ENCODE measurements around the gene ZNF462.
"Not testable (repeated sequence)": the region's sequence is repeated elsewhere in the genome, so short reads cannot be mapped to it uniquely, and the experiment has no call there.

Gene ZNF462

DNA sequence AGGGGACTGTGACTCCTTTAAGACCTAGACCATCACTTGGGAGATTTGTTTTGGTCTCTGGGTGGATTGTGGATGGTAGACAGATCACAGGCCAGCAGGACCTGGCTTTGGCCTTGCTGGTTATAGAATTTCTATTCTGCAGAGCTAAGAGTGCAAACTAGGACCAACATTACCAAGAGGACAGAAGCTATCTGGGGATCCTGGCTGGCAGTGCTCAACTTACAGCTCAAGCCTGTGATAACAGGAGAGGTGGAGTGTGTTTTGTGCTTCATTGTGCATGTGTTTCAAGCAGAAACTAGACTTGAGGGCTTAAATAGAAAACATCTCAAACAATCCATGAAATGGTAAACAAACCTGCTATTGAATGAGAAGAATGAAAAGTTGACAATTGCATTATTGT is 106.7 kb downstream of the ZNF462 start:
- Histone ChIP-seq H3K36me3 (ENCODE audit: control insufficient read depth, low read depth, low read length) (peaks cover 46% of the 10 kb centered on the region), H3K9ac (ENCODE audit: low read length) (no peak overlapping the region), H3K27ac (ENCODE audit: low read length) (no peak overlapping the region), H3K4me1 (ENCODE audit: control insufficient read depth, low read depth, low read length) (peaks cover 41% of the 10 kb centered on the region), H3K4me3 (ENCODE audit: low read length) (peak overlapping the region; percentile 10), H3K27me3 (ENCODE audit: control insufficient read depth, insufficient read depth, low read length) (no peaks in the 10 kb centered on the region), H3K9me3 (ENCODE audit: control insufficient read depth, low read depth, low read length) (no peaks in the 10 kb centered on the region)

- Histone ChIP-seq H3K4me3 (ENCODE audit: low read length) (peak overlapping the region; percentile 33), H3K27ac (ENCODE audit: low read length) (peak overlapping the region; percentile 79), H3K36me3 (ENCODE audit: control insufficient read depth, low read depth, low read length) (peaks cover 47% of the 10 kb centered on the region), H3K9me3 (ENCODE audit: control insufficient read depth, low read depth, low read length) (no peaks in the 10 kb centered on the region), H3K27me3 (ENCODE audit: control insufficient read depth, insufficient read depth, low read length) (no peaks in the 10 kb centered on the region), H3K9ac (ENCODE audit: low read length) (peak overlapping the region; percentile 45), H3K4me1 (ENCODE audit: control insufficient read depth, low read depth, low read length) (peaks cover 41% of the 10 kb centered on the region)
Measured at GRCh38 chr9:106970219-106970975, 107.4 kb downstream of the ZNF462 start.

- peaks cover 41% of the 10 kb centered on the region for H3K4me1 ChIP-seq (ENCODE audit: control insufficient read depth, low read depth, low read length)
- H3K4me3 ChIP-seq (ENCODE audit: low read length): no peak overlapping the region
- H3K9ac ChIP-seq (ENCODE audit: low read length): peak overlapping the region; percentile 45
- H3K27me3 ChIP-seq (ENCODE audit: control insufficient read depth, insufficient read depth, low read length): no peaks in the 10 kb centered on the region
- peaks cover 53% of the 10 kb centered on the region for H3K36me3 ChIP-seq (ENCODE audit: control insufficient read depth, low read depth, low read length)
- H3K27ac ChIP-seq (ENCODE audit: low read length): peak overlapping the region; percentile 79
- no peaks in the 10 kb centered on the region for H3K9me3 ChIP-seq (ENCODE audit: control insufficient read depth, low read depth, low read length)
Measured at GRCh38 chr9:106970976-106971457, 108.1 kb downstream of the ZNF462 start.

DNA sequence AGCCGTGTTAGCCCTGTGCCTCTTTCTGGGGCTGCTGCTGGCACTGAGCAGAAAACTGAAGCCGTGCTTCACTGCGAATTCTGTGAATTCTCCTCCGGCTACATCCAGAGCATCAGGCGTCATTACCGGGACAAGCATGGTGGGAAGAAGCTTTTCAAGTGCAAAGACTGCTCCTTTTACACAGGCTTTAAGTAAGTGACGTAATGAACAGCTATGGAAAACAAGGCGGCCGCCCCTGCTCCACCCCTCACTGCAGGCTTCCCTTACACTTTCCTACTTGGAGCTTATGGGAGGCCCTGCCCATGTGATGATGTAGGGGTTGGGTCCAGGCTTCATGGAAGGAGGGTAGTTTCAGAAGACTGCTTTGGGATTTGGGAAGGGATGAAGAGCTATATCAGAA is 109.1 kb downstream of the ZNF462 start:
- Histone ChIP-seq H3K4me1 (ENCODE audit: control insufficient read depth, low read depth, low read length) (peaks cover 35% of the 10 kb centered on the region), H3K27me3 (ENCODE audit: control insufficient read depth, insufficient read depth, low read length) (no peaks in the 10 kb centered on the region), H3K27ac (ENCODE audit: low read length) (no peak overlapping the region), H3K4me3 (ENCODE audit: low read length) (no peak overlapping the region), H3K9ac (ENCODE audit: low read length) (no peak overlapping the region), H3K36me3 (ENCODE audit: control insufficient read depth, low read depth, low read length) (peaks cover 64% of the 10 kb centered on the region), H3K9me3 (ENCODE audit: control insufficient read depth, low read depth, low read length) (no peaks in the 10 kb centered on the region)

DNA sequence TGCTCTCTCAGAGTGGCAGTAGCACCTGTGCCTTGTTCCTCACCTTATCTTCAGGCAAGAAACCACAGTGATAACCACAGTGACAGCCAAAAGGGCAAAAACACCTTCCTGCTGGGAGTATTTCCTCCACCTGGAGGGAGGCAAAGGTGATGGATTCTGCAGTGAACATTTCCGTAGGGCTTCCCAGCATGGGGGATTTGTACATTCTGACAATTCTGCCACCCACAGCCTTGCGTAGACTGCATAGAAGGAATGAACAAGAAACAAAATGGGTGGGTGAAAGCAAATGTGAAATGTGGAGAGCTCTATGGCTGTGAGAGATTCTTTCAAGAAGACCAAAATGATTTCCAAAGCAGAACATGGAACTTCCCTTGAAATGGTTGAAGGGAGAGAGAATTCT is 111.4 kb downstream of the ZNF462 start:
- Histone ChIP-seq H3K4me3 (ENCODE audit: low read length) (no peak overlapping the region), H3K9ac (ENCODE audit: low read length) (no peak overlapping the region), H3K27ac (ENCODE audit: low read length) (no peak overlapping the region), H3K9me3 (ENCODE audit: control insufficient read depth, low read depth, low read length) (no peaks in the 10 kb centered on the region), H3K4me1 (ENCODE audit: control insufficient read depth, low read depth, low read length) (peaks cover 26% of the 10 kb centered on the region), H3K27me3 (ENCODE audit: control insufficient read depth, insufficient read depth, low read length) (no peaks in the 10 kb centered on the region), H3K36me3 (ENCODE audit: control insufficient read depth, low read depth, low read length) (peaks cover 77% of the 10 kb centered on the region)

GRCh38 chr9:106976772-106977171 is 113.8 kb downstream of the ZNF462 start:
- H3K4me3 ChIP-seq (ENCODE audit: low read length): no peak overlapping the region
- H3K4me1 ChIP-seq (ENCODE audit: control insufficient read depth, low read depth, low read length): peaks cover 1% of the 10 kb centered on the region
- peaks cover 85% of the 10 kb centered on the region for H3K36me3 ChIP-seq (ENCODE audit: control insufficient read depth, low read depth, low read length)
- H3K9me3 ChIP-seq (ENCODE audit: control insufficient read depth, low read depth, low read length): no peaks in the 10 kb centered on the region
- H3K9ac ChIP-seq (ENCODE audit: low read length): no peak overlapping the region
- H3K27ac ChIP-seq (ENCODE audit: low read length): no peak overlapping the region
- no peaks in the 10 kb centered on the region for H3K27me3 ChIP-seq (ENCODE audit: control insufficient read depth, insufficient read depth, low read length)

- Histone ChIP-seq H3K9ac (ENCODE audit: low read length) (no peak overlapping the region), H3K27ac (ENCODE audit: low read length) (no peak overlapping the region), H3K27me3 (ENCODE audit: control insufficient read depth, insufficient read depth, low read length) (no peaks in the 10 kb centered on the region), H3K4me3 (ENCODE audit: low read length) (no peak overlapping the region), H3K36me3 (ENCODE audit: control insufficient read depth, low read depth, low read length) (peaks cover 83% of the 10 kb centered on the region), H3K9me3 (ENCODE audit: control insufficient read depth, low read depth, low read length) (no peaks in the 10 kb centered on the region), H3K4me1 (ENCODE audit: control insufficient read depth, low read depth, low read length) (no peaks in the 10 kb centered on the region)
Measured at GRCh38 chr9:106980551-106981101, 117.7 kb downstream of the ZNF462 start.

DNA sequence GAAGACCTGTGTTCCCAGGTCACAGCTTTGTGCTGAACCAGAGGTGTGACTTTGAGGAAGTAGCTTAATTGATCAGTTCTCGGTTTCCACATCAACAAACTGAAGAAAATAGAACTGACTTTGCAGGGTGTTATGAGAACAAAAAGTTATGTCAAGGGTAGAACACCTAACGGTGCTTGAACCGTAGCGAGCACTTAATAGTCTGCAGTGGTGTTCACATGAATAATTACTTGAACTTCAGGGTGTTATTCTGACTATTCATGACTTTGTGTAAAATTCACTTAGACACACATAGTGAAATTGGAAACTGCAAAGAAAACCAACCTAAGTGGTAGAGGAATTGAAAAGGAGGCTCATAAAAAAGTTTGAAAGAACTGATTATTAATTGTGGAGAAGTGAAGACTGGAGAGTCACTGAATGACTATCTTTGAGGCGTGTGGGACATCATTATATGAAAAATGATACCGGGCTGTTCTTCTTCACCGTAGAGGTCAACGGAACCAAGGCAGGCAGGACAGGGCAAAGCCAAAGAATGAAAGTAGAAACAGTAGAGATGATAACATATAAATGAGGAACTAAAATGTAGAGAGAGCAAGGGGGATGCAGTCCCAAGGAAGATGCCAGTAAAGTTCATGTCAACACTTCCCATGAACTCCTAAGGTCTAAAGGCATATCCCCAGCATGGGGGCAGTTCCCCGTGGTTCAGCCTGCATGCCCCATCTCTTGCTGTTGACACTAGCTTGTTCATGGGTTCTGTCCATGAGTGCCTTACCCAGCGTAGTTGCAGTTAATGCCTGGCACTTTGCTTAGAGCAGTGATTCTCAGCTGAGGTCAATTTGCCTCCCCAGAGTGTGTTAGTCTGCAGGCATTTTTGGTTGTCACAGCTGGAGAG is 118.7 kb downstream of the ZNF462 start:
- no peaks in the 10 kb centered on the region for H3K4me1 ChIP-seq (ENCODE audit: control insufficient read depth, low read depth, low read length)
- H3K9me3 ChIP-seq (ENCODE audit: control insufficient read depth, low read depth, low read length): no peaks in the 10 kb centered on the region
- no peak overlapping the region for H3K4me3 ChIP-seq (ENCODE audit: low read length)
- H3K27me3 ChIP-seq (ENCODE audit: control insufficient read depth, insufficient read depth, low read length): no peaks in the 10 kb centered on the region
- H3K27ac ChIP-seq (ENCODE audit: low read length): no peak overlapping the region
- peaks cover 83% of the 10 kb centered on the region for H3K36me3 ChIP-seq (ENCODE audit: control insufficient read depth, low read depth, low read length)
- H3K9ac ChIP-seq (ENCODE audit: low read length): no peak overlapping the region

- H3K4me3 ChIP-seq (ENCODE audit: low read length): no peak overlapping the region
- H3K27me3 ChIP-seq (ENCODE audit: control insufficient read depth, insufficient read depth, low read length): no peaks in the 10 kb centered on the region
- peaks cover 83% of the 10 kb centered on the region for H3K36me3 ChIP-seq (ENCODE audit: control insufficient read depth, low read depth, low read length)
- H3K4me1 ChIP-seq (ENCODE audit: control insufficient read depth, low read depth, low read length): no peaks in the 10 kb centered on the region
- H3K9ac ChIP-seq (ENCODE audit: low read length): no peak overlapping the region
- H3K9me3 ChIP-seq (ENCODE audit: control insufficient read depth, low read depth, low read length): no peaks in the 10 kb centered on the region
- H3K27ac ChIP-seq (ENCODE audit: low read length): no peak overlapping the region
Measured at GRCh38 chr9:106982636-106983035, 119.7 kb downstream of the ZNF462 start.

- Histone ChIP-seq H3K9ac (ENCODE audit: low read length) (no peak overlapping the region), H3K27ac (ENCODE audit: low read length) (no peak overlapping the region), H3K4me3 (ENCODE audit: low read length) (no peak overlapping the region), H3K27me3 (ENCODE audit: control insufficient read depth, insufficient read depth, low read length) (no peaks in the 10 kb centered on the region), H3K9me3 (ENCODE audit: control insufficient read depth, low read depth, low read length) (no peaks in the 10 kb centered on the region), H3K4me1 (ENCODE audit: control insufficient read depth, low read depth, low read length) (no peaks in the 10 kb centered on the region), H3K36me3 (ENCODE audit: control insufficient read depth, low read depth, low read length) (peaks cover 83% of the 10 kb centered on the region)
Measured at GRCh38 chr9:106983346-106983745, 120.4 kb downstream of the ZNF462 start.

- H3K9ac ChIP-seq (ENCODE audit: low read length); H3K27ac ChIP-seq (ENCODE audit: low read length); H3K4me3 ChIP-seq (ENCODE audit: low read length); H3K27me3 ChIP-seq (ENCODE audit: control insufficient read depth, insufficient read depth, low read length); H3K9me3 ChIP-seq (ENCODE audit: control insufficient read depth, low read depth, low read length); H3K4me1 ChIP-seq (ENCODE audit: control insufficient read depth, low read depth, low read length): not testable (repeated sequence)
- peaks cover 82% of the 10 kb centered on the region for H3K36me3 ChIP-seq (ENCODE audit: control insufficient read depth, low read depth, low read length)
Measured at GRCh38 chr9:106989904-106990303, 126.9 kb downstream of the ZNF462 start.
